NCI-H82 (cell line): Measurements from ENCODE around the gene KLC1.

ENCODE experiments used
- DNase-seq: peaks from one replicate; lab custom pipeline; 2025; lab: John Stamatoyannopoulos, UW

KLC1 gene

DNA sequence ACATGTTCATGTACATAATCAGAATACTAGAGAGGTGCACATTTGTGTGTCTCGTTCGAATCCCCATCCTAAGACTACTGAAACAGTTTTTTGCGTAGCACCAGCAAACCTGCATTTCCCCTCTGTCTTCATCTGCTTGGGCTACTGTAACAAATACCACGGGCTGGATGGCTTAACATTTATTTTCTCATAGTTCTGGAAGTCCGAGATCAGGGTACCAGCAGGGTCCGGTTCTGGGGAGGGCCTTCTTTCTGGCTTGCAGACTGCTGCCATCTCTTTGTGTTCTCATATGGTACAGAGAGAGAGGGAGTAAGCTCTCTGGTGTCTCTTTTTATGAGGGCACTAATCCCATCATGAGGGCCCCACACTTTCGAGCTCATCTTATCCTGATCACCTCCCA lies 30.6 kb downstream of the KLC1 start:
- no peak for DNase-seq

DNA sequence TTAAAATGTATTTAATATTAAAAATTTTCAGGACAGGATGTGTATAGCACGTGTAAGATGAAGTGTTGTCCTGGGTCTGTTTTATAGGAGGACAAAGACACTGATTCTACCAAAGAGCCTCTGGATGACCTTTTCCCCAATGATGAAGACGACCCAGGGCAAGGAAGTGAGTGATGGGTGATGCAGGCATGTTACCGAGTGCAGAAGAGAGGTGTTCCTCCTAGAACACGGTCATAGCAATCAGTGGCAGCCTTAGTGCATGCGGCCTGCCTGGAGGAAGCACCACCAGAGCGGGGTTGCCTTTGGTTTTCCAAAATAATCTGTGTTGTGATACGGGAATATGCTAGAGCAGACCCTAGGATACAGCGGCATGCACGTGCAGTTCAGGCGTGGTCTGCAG lies 33.0 kb downstream of the KLC1 start:
- no peak for DNase-seq

DNA sequence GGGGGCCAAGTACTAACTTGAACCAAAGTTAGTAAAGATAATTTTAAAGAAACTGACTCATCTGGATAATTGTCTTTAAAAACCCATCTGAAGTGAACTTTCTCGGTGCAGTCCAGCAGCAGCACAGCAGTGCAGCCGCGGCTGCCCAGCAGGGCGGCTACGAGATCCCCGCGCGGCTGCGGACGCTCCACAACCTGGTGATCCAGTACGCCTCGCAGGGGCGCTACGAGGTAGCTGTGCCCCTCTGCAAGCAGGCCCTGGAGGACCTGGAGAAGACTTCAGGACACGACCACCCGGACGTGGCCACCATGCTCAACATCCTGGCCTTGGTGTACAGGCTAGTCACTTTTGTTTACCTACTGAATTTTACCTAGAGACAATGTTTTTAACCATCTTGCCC lies 33.6 kb downstream of the KLC1 start:
- no peak for DNase-seq

DNA sequence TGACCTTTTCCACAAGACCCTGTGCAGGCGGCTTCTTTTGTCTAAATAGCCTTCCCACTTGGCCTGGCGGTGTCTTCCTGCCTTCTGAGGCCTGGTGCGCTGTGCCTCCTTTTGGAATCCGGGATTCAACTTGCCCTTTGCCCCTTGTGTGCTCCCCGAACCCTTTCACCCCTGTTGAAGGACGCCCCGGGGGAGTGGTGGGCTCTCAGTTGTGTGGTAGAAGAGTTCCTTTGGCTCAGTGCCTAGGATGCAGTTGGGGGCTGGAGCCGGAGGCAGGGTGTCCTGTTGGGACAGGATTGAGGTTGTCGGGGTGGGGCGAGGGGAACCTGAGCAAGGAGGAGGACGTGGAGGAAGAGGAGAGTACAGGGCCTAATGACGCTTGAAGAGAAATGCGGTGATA lies 34.5 kb downstream of the KLC1 start:
- no peak for DNase-seq

DNA sequence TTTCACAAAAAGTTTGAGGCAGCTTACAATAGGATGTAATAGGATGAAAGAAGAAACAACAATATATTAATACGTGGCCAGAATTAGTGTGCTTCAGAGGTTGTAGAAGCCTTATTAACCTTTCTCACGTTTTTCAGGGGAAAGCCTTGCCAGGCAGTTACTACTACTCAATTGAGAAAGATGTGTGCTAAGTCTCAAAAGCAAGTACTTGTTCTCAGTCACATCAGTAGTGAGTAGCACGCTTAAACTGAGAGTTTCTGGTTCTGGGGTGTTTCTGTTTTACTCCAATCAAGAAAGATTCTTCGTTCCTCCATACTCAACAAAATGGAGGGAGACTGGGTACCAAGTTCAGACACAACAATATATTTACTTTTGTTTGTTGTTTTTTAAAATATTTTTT lies 38.7 kb downstream of the KLC1 start:
- no peak for DNase-seq

DNA sequence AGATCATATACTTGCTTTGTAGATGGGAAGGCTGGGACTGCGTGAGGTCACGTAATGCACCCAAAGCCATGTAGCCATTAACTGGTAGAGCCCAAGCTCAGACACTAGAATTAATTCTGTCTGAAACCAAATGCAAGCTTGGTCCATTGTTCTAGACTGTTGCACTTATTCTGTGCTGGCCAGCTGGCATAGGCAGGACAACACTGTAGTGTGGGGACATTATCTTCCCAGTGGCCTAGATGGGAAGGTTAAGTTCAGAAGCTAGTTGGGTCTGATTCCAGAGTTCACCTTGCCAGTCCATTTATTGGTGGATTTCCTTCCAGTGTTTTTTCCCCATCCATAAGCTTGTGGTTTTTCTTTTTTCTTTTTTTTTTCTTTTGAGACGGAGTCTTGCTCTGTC lies 39.1 kb downstream of the KLC1 start:
- DNase-seq = no peak

DNA sequence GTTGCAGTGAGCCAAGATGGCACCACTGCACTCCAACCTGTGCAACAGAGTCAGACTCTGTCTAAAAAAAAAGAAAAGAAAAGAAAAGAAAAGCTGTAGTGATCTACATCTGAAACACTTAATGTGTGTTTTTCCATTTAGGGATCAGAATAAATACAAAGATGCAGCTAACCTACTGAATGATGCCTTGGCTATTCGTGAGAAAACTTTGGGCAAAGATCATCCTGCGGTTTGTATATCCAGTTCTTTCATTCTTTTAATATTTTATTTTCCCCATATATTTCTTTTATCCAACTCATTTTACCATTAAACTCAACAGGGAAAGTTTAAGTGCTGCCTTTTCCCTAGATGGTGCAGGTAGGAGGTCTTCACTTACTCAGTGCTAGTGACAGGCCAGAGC lies 40.4 kb downstream of the KLC1 start:
- DNase-seq = no peak

DNA sequence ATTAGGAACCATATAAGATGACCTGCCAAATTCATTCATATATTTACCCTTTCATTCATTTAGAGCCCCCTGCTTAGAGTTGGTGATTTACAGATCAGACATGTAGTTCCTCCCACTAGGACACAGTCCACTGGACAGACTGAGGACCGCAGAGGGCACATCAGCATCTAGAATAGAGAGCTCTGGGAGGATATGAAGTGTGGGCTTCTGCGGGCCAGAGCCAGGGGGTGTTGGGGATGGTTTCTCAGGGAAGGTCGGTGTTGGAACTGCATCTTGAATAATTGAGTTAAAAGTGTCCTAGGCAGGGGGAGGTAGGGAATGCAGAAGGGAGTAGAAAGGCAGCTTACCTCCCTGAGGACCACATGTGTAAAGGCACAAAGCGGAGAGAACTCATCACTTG lies 42.9 kb downstream of the KLC1 start:
- DNase-seq = no peak

DNA sequence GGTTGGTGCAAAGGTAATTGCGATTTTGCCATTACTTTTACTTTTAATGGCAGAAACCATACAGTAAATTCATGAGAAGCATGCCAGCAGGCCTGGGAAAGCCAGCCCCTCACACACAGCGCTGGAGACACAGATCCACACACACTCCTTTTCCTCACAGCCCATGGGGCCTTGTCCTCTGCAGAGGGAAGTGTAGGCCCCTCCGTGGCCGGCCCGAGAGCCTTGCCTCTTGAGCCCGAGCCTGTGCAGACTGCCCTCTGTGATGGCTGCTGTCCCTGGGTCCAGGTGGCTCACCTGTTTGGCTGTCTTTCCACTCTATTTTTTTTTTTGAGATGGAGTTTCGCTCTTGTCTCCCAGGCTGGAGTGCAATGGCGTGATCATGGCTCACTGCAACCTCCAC lies 46.9 kb downstream of the KLC1 start:
- no peak for DNase-seq

DNA sequence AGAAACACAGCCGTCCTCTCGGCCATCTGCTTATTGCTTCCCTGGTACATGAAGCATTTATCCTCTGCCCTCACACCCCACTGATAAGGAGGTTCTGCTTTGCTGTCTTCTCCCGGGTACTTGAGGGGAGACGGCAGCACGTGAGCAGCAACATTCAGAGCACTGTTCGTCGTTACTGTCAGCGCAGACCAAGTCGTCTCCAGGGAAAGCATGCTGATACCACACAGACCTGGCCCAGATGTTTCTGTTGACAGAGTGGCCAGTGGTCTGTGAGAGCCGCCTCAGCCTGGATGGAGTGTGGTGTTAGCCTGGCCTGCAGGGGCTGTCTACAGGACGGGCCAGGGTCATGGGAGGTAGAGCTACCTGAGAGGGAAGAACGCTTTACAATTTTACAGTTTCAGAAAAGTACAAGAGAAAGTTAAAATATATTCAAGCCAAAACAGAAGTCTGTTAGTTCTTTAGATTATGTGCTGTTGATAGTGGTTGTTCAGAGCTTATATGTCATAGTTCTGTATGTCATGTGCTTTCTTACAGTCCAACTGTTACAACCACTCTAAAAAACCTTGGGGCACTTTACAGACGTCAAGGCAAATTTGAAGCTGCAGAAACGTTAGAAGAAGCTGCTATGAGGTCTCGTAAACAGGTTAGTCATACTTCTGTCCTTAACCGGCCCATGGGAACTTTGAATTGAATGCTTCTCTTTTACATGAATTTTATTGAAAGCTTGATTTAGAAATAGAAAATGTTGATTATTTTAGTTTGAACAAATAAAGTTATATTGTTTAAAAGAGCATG lies 48.1 kb downstream of the KLC1 start:
- no peak for DNase-seq

DNA sequence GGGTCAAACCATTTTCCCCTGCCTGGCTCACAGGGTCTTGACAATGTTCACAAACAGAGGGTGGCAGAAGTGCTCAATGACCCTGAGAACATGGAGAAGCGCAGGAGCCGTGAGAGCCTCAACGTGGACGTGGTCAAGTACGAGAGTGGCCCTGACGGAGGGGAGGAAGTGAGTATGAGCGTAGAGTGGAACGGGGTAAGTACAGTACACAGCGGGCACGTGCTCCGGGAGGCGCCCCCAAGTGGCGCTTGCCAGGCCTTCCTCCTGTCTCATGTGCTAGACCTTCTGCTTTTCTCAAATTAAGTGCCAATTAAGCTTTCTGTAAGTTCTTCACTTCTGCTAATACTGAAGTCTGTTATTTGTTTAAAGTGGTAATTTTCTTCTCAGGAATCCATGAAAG lies 50.3 kb downstream of the KLC1 start:
- peak; percentile 47 for DNase-seq

DNA sequence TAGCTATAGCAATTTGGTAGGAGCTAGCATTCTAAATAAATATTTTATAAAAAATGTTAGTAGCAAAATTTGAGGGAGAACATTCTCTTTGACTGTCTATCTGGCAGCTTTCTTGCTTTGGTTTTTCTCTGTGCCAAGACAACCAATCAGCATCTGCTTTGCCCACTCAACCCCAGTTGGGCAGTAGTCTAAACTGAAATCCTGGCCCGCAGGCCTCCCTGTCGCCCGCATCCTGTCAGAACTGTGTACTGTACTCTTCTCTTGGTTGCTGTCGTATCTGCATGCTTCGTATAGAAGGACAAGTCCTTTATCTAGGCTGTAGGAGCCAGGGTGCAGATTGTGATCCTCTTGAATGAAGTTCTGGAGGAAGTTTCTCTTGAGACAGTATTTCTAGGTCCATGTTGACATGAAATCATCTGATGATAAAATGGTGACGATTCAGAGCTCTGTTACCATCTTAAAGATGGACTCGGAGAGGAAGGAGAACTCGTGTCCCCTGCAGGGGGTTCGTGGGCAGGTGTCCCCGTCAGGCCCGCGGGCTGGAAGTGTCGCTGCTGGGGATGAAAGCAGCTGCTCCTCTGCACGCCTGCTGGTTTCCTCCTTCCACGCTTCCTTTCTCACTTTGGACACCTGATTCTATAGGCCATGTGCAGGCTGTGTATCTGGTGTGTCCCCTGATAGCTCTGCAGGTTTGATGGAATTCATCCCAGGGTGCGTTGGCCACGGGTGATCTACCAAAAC lies 51.6 kb downstream of the KLC1 start:
- no peak for DNase-seq

DNA sequence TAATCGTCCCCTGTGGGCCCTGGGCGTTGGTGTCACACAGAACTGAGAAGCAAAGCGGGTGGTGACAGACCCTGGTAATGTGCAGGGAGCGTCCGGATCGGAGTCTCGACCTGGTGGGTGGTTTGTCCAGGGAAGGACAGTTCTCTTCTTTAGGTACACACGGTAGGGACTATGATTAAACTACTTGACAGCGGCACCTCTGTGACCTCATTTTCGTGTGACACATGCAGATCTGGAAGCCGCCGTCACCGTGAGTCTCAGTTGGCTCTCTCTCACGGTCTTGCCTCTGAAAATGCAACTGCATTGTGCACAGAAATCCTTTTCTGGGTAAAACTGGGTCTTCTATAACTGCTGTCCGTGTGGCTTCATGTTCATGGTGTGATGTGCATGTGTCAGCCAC lies 54.1 kb downstream of the KLC1 start:
- DNase-seq = no peak

DNA sequence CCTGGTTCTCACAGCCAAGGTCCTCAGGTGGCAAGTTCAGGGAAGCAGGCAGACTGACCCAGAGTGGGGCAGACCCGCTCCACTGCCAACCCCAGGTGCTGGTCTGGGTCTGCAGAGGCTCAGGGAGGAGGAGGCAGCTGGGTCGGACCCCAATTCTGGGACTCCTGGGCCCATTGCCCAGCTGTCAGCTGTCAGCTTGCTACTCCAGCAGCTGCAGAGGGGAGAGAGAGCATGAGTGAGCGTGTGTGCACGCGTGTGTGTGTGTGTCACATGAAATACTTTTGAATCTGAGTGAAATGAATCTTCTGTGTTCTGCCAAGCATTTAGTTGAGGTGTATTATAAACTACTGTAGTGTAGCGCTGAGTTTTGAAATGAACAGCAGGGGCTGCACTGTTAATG lies 55.5 kb downstream of the KLC1 start:
- no peak for DNase-seq

DNA sequence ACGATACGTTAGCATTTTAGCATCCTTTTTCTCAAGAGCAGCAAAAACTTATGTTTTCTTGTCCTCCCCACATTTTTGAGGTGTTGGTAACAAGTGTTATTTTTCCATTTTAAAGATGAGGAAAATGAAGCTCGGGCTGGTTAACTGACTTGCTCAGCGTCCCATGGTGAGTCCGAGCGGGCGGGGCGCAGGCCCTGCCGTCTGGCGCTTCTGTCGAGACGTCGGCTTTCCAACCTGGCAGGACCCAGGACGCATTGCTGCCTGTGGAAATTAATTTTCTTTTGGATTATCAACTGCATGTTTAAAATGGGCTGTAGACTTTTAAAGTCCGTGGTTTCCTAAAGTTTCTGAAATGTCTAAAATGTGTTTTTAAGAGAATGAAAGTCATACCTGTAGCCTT lies 55.9 kb downstream of the KLC1 start:
- DNase-seq = no peak

DNA sequence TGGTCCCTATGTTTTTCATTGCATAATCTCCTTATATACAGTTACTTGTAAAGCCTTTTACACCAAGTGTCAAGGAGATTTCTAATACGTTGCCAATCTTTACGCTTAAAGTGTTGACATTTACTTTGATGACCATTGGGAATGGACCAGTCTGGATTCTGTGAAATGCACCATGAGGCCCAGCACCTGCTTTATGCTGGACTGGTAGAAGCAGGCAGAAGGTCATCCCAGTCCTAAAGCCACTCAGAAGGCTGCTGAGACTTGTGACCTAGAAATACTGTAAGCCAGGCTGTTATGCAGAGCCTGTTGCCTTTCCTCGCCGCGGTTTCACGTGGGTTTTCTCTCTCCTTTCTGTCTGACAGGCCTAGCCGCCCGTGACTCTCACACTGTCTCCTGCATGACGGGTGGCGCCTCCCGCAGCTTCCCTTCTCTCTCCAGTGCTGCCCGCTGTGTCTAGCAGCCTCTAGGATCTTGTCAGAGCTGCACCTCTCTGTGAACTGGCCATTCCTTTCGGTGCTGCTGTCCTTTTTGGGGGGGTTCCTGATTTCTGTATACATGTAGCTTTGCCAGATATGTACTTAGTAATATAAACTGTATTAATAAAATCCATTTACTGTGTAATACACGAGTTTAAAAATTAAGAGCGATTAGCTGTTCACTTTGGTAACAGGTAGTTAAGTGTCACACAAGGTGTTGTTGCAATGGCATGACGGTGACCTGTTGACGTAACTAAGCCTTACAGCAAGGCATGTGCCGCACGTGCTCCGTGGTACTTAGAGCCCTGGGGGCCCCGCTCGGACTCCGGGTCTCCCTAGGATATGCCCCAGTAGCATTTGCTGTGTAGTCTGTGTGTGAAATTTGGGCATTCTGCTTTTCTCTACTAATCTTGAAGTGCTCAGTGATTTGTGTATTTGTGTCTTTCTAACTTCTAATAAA lies 56.5 kb downstream of the KLC1 start:
- no peak for DNase-seq

DNA sequence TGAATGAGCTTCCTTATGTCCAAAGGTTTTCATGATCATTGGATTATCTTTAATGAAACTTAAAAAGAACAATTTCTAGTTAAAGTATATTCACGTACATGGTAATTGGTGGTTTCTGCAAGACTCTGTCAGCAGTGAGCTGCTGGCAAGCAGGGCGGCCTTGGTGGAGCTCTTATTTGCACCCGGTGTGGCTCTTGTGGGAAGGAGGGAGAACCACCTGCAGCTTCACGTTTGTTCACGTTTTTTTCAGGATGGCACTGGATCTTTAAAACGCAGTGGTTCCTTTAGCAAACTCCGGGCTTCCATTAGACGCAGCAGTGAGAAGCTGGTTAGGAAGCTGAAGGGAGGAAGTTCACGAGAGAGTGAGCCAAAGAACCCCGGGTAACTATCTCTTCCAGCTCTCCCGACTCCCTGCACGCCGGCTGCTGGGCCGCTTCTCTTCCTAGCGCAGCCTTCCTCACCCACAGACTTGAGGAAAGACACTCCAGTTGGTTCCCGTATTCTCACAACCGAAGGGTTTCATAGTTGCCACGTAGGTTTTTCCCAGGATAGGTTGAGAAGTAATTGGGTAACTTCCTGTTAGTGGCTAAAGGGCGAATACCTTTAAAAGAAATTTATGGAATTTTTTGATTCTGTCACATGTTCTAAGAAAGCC lies 57.9 kb downstream of the KLC1 start:
- no peak for DNase-seq

DNA sequence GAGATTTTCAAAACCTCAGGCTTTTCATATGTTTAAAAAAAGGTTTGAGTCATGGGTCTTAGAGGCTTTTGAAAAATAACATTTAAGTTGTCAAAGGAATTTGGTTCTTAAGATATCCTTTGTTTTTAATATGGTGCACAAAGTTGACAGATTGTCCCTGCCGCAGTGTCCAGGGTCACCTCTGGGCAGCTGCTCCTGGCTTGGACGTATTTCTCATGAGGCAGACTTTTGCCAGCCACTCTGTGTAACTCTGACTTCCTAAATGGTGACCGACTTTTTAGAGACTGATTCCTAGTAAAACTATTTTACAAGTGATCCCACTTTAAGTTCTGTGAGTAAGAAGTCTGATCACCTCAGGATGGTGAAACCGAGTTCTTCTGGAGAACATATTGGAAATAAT lies 58.7 kb downstream of the KLC1 start:
- no peak for DNase-seq

DNA sequence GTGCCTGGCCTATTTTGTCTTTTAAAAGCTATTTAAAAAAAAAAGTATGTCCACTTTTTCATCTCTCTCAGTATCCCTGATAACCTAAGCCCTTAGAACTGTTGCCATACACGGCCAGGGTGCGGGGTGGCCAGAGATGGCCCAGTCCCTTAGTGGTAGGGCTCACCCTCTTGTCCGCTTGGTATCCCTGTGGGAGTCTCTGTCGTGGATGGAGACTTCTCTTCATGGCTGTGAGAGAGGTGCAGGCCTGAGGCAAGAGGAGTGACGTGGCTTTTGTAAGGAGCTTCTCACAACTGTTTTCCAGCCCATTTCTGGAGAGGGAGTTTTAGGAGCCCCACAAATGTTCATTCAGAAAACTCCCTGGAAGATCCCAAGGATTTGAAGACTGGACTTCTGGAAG lies 59.4 kb downstream of the KLC1 start:
- DNase-seq = no peak

DNA sequence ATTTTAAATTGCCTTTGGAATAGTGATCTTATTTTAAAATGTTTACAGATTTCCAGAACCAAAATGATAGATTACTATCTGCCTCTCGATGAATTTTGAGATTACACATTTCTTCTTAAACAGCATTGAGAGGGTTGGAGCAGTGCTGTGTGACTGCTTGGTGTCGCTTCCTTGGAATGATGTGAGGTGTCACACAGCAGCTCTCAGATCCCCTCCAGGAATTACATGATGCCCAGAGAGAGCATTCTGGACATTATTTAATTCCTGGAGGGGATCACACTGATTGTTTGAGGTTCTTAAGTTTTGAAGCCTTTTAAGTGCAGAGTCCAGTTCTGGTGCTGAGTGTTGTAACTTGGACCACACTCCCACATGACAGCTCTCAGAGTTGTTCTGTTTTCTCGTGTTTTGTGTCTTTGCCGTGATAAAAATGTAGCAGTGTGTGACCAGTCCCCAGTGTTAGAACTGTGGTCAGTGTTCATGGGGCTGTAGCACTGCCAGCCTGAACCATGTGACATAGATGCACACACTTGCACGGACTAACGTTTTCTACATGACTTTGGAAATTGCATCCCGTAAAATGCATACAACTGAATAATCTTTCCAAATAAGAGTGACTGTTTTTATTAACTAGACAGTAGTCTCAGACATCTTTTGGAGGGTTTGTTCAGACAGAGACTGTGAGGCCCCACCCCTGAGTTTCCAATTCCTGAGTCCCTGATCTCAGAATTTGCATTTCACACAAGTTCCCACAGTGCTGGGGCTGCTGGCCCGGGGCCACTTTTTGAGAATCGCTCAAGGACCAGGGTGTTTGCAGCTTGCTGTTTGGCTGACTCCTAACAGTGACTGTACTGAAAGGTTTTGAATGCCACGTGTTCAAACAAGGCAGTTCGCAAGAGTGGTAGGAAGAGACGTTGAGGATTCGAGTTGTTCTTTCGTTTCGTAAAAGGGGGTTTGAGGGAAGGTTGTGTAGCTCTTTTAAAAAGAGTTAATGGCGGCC lies 60.2 kb downstream of the KLC1 start:
- no peak for DNase-seq

DNA sequence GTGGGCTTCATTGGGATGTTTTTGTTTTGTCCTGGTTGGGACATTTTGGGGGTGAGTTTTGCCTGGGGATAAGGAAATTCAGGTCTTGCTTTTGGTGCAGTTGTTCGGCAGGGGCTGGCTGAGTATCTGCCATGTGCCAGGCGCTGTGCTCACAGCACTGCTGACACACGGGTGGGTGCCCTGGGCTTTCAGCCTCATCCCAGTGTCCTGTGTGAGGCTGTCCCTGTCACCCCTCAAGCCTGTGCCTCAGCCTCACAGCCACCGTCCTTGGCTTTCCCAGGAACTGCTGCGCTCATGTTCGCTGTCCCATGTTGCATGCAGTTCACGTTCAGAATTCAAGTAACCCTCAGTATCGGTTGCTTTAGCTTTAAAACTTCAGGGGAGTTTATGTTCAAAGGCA lies 61.3 kb downstream of the KLC1 start:
- no peak for DNase-seq
